ENCODE results near the gene SORCS3. TPM values are rescaled to one million over a fixed set of nuclear protein-coding genes. Genes with fewer than 3 reads are reported as not detected.

Gene SORCS3
- polyA plus RNA-seq, 3 donors = not detected

- no peak for DNase-seq
- Mint-ChIP-seq H3K4me1 (no peaks in the 10 kb centered on the region), H3K9me3 (peaks cover 0 to 2% (median 0%) of the 10 kb centered on the region in 7 donors), H3K36me3 (no peaks in the 10 kb centered on the region), H3K27me3 (ENCODE audit: low read depth in 3 of 3) (no peaks in the 10 kb centered on the region), H3K27ac (no peak overlapping the region), H3K4me3 (no peak overlapping the region)
- Histone ChIP-seq H2AFZ (ENCODE audit: insufficient read depth, low read depth, low read length, poor library complexity, severe bottlenecking) (no peak overlapping the region), H3K79me2 (ENCODE audit: insufficient read depth, low read length) (no peaks in the 10 kb centered on the region), H4K20me1 (ENCODE audit: insufficient read depth, low read length) (no peaks in the 10 kb centered on the region), H3K4me2 (replicated peaks; ENCODE audit: extremely low read depth, low read length, poor library complexity, severe bottlenecking) (no peak overlapping the region), H3K27ac (ENCODE audit: low read depth in 1 of 2, low read length in 2 of 2) (no peak overlapping the region), H3K9me3 (replicated peaks in 1 of 2; ENCODE audit: control insufficient read depth in 1 of 2, insufficient read depth in 1 of 2, low read length in 2 of 2) (peaks cover 0 to 12% of the 10 kb centered on the region in 2 donors), H3K27me3 (ENCODE audit: control insufficient read depth in 2 of 2, insufficient read depth in 2 of 2, low read length in 2 of 2) (no peaks in the 10 kb centered on the region), H3K4me1 (ENCODE audit: control insufficient read depth in 1 of 2, insufficient read depth in 2 of 2, low read length in 2 of 2) (no peaks in the 10 kb centered on the region), H3K9ac (ENCODE audit: insufficient read depth, low read length, poor library complexity, severe bottlenecking) (no peak overlapping the region), H3K4me3 (replicated peaks in 1 of 3; ENCODE audit: low read depth in 2 of 3, low read length in 3 of 3) (no peak overlapping the region), H3K36me3 (replicated peaks in 1 of 2; ENCODE audit: control insufficient read depth in 1 of 2, insufficient read depth in 2 of 2, low read length in 2 of 2) (no peaks in the 10 kb centered on the region)
- WGBS (ENCODE audit: insufficient coverage) = no CpG with 5 or more reads among the region's 1 CpG
- TF ChIP-seq CTCF (IDR thresholded peaks at IDR 0.05) = no peak
- intact Hi-C loops (cut with micrococcal nuclease) = no loop called here
Measured at GRCh38 chr10:105094048-105094447, 453.0 kb downstream of the SORCS3 start.

GRCh38 chr10:105096316-105096715 is 455.2 kb downstream of the SORCS3 start:
- no peak for TF ChIP-seq CTCF (IDR thresholded peaks at IDR 0.05)
- no peaks in the 10 kb centered on the region for H3K4me1 Mint-ChIP-seq

More at GRCh38 chr10:105096316-105096715, 455.2 kb downstream of the SORCS3 start:
- Mint-ChIP-seq H3K27ac (no peak overlapping the region), H3K4me3 (no peak overlapping the region), H3K27me3 (ENCODE audit: low read depth in 3 of 3) (peaks cover 0 to 2% (median 0%) of the 10 kb centered on the region in 3 donors), H3K9me3 (peaks cover 0 to 2% (median 0%) of the 10 kb centered on the region in 7 donors), H3K36me3 (no peaks in the 10 kb centered on the region)
- Histone ChIP-seq H3K4me3 (replicated peaks in 1 of 3; ENCODE audit: low read depth in 2 of 3, low read length in 3 of 3) (no peak overlapping the region), H3K9me3 (replicated peaks in 1 of 2; ENCODE audit: control insufficient read depth in 1 of 2, insufficient read depth in 1 of 2, low read length in 2 of 2) (no peaks in the 10 kb centered on the region), H3K36me3 (replicated peaks in 1 of 2; ENCODE audit: control insufficient read depth in 1 of 2, insufficient read depth in 2 of 2, low read length in 2 of 2) (no peaks in the 10 kb centered on the region), H3K27ac (ENCODE audit: low read depth in 1 of 2, low read length in 2 of 2) (no peak overlapping the region), H3K4me2 (replicated peaks; ENCODE audit: extremely low read depth, low read length, poor library complexity, severe bottlenecking) (no peak overlapping the region), H4K20me1 (ENCODE audit: insufficient read depth, low read length) (no peaks in the 10 kb centered on the region), H3K9ac (ENCODE audit: insufficient read depth, low read length, poor library complexity, severe bottlenecking) (no peak overlapping the region), H3K4me1 (ENCODE audit: control insufficient read depth in 1 of 2, insufficient read depth in 2 of 2, low read length in 2 of 2) (no peaks in the 10 kb centered on the region), H3K27me3 (ENCODE audit: control insufficient read depth in 2 of 2, insufficient read depth in 2 of 2, low read length in 2 of 2) (no peaks in the 10 kb centered on the region), H2AFZ (ENCODE audit: insufficient read depth, low read depth, low read length, poor library complexity, severe bottlenecking) (no peak overlapping the region), H3K79me2 (ENCODE audit: insufficient read depth, low read length) (no peaks in the 10 kb centered on the region)
- intact Hi-C loops (cut with micrococcal nuclease) = no loop called here
- 90% methylated on average over 3 of the region's 3 CpGs for WGBS (ENCODE audit: insufficient coverage)
- no peak for DNase-seq
